Measurements from ENCODE around the gene TBC1D2B. TPM values are rescaled to one million over a fixed set of nuclear protein-coding genes. Genes with fewer than 3 reads are reported as not detected.
A peak's percentile ranks its signal among the peaks of the same experiment; 100 is the strongest.

TBC1D2B gene
- total and polyA plus RNA-seq, 2 donors from 2014 or later = 8.5 to 41.6 TPM

DNA sequence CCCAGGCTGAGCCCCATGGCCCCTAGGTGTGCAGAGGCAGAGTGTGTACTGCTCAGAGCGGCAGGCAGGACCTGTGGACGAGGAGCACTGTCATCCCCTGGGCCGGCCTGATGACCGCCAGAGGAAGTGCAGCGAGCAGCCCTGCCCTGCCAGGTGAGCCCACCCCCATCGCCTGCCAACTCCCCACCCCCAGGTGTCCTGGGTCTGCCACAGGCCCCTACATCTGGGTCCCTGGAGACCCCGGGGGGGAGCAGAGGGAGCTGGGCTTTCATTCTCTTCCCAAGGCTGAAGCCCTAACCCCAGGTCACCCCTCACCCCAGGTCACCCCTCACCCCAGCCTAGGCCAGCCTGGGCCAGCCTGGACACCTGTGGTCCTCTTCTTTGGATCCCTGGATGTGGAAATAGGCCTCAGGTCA lies 93.1 kb downstream of the TBC1D2B start:
- TF ChIP-seq, protein P1, sequence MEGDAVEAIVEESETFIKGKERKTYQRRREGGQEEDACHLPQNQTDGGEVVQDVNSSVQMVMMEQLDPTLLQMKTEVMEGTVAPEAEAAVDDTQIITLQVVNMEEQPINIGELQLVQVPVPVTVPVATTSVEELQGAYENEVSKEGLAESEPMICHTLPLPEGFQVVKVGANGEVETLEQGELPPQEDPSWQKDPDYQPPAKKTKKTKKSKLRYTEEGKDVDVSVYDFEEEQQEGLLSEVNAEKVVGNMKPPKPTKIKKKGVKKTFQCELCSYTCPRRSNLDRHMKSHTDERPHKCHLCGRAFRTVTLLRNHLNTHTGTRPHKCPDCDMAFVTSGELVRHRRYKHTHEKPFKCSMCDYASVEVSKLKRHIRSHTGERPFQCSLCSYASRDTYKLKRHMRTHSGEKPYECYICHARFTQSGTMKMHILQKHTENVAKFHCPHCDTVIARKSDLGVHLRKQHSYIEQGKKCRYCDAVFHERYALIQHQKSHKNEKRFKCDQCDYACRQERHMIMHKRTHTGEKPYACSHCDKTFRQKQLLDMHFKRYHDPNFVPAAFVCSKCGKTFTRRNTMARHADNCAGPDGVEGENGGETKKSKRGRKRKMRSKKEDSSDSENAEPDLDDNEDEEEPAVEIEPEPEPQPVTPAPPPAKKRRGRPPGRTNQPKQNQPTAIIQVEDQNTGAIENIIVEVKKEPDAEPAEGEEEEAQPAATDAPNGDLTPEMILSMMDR (IDR thresholded peaks at IDR 0.05; ENCODE audit: borderline replicate concordance, extremely low read depth, insufficient read depth) = no peak
- intact Hi-C loops (cut with DNase I) = no loop called here
- Histone ChIP-seq H3K27ac (ENCODE audit: low read depth in 2 of 2, low read length in 2 of 2) (no peak overlapping the region), H3K9ac (ENCODE audit: low read length in 3 of 3) (no peak overlapping the region), H3K9me3 (ENCODE audit: control insufficient read depth in 2 of 3, insufficient read depth in 1 of 3, low read length in 3 of 3) (no peaks in the 10 kb centered on the region), H3K4me1 (ENCODE audit: control insufficient read depth in 2 of 3, insufficient read depth in 2 of 3, low read depth in 1 of 3, low read length in 3 of 3) (no peaks in the 10 kb centered on the region), H3K27me3 (ENCODE audit: control insufficient read depth, insufficient read depth, low read length) (no peaks in the 10 kb centered on the region), H3K4me3 (ENCODE audit: low read length in 3 of 3) (no peak overlapping the region), H3K36me3 (ENCODE audit: control insufficient read depth in 2 of 3, insufficient read depth in 3 of 3, low read length in 3 of 3) (no peaks in the 10 kb centered on the region)
- DNase-seq (peak in 2 of 5 donors; percentile 6 to 61), FAIRE-seq (no peak)

DNA sequence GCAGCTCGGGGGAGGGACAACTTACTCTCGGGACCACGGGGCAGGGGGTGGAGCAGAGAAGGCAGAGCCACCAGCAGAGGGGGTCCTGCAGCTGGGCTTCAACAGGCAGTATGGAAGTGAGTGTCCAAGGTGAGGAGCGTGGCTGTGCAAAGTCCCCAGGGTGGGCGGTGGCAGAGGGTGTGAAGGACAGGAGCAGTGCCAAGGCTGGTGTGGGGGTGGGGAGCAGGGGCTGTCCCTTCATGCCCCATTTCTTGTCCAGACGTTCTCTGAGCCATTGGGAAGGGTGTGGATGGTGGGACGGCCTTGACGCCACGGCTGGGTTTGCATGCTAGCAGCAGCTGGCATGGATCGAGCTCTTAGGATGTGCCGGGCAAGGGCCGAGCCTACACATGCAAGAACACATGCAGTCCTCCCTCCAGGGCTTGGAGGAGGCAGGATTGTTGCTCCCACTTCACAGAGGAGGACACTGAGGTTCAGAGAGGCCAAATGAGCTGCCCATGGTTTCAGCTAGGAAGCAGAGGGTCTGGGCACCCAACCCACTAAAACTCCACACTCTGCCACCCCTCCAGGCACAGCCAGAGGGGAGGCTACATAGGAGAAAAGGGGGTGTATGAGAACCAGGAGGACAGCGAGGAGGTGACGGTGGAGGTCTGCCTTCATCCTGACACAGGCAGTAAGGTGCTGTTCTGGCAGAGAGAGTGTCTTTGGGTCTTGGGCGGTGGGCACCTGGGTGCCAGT lies 93.6 kb downstream of the TBC1D2B start:
- TF ChIP-seq, protein P1 (IDR thresholded peaks at IDR 0.05; ENCODE audit: borderline replicate concordance, extremely low read depth, insufficient read depth) = no peak
- Histone ChIP-seq H3K27ac (ENCODE audit: low read depth in 2 of 2, low read length in 2 of 2) (no peak overlapping the region), H3K9me3 (ENCODE audit: control insufficient read depth in 2 of 3, insufficient read depth in 1 of 3, low read length in 3 of 3) (no peaks in the 10 kb centered on the region), H3K27me3 (ENCODE audit: control insufficient read depth, insufficient read depth, low read length) (no peaks in the 10 kb centered on the region), H3K9ac (ENCODE audit: low read length in 3 of 3) (no peak overlapping the region), H3K36me3 (ENCODE audit: control insufficient read depth in 2 of 3, insufficient read depth in 3 of 3, low read length in 3 of 3) (no peaks in the 10 kb centered on the region), H3K4me3 (ENCODE audit: low read length in 3 of 3) (no peak overlapping the region), H3K4me1 (ENCODE audit: control insufficient read depth in 2 of 3, insufficient read depth in 2 of 3, low read depth in 1 of 3, low read length in 3 of 3) (no peaks in the 10 kb centered on the region)
- intact Hi-C loops (cut with DNase I) = no loop called here
- DNase-seq (peak in 3 of 5 donors; percentile 10 to 75 (median 53)), FAIRE-seq (no peak)

DNA sequence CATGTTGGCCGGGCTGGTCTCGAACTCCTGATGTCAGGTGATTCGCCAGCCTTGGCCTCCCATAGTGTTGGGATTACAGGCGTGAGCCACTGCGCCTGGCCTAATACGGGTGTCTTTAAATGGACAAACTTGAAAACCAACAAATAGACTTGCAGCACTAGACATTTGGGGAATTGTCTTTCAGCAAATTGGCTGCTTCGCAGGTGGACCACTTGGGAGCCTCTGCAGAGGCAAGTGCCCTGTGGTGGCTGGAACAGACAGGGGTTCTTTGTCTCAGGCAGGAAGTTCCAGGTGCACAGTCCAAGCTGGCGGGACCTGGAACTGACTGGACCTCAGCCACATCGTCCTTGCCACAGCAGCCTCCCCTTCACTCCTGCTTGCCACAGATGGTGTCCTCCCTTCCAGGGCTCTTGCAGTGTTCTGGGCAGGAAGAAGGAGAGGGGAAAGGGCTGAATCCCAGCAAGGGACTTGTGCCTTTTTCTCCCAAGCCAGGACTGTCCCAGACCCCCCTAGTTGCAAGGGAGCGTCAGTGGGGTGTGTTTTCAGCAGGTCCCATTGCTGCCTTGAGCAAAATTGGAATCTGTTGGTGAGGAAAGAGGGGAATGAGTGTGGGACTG lies 94.3 kb downstream of the TBC1D2B start:
- Histone ChIP-seq H3K4me1 (ENCODE audit: control insufficient read depth in 2 of 3, insufficient read depth in 2 of 3, low read depth in 1 of 3, low read length in 3 of 3) (no peaks in the 10 kb centered on the region), H3K9ac (ENCODE audit: low read length in 3 of 3) (no peak overlapping the region), H3K9me3 (ENCODE audit: control insufficient read depth in 2 of 3, insufficient read depth in 1 of 3, low read length in 3 of 3) (no peaks in the 10 kb centered on the region), H3K27me3 (ENCODE audit: control insufficient read depth, insufficient read depth, low read length) (no peaks in the 10 kb centered on the region), H3K4me3 (ENCODE audit: low read length in 3 of 3) (no peak overlapping the region), H3K36me3 (ENCODE audit: control insufficient read depth in 2 of 3, insufficient read depth in 3 of 3, low read length in 3 of 3) (no peaks in the 10 kb centered on the region), H3K27ac (ENCODE audit: low read depth in 2 of 2, low read length in 2 of 2) (no peak overlapping the region)
- DNase-seq = peak in 2 of 5 donors; percentile 7 to 33
- intact Hi-C loops (cut with DNase I) = no loop called here
- TF ChIP-seq, protein P1 (IDR thresholded peaks at IDR 0.05; ENCODE audit: borderline replicate concordance, extremely low read depth, insufficient read depth) = no peak
- FAIRE-seq = no peak
